NK-92 (cell line): ENCODE data around the gene MEI1.

Experiments
- DNase-seq: peaks from one replicate; lab custom pipeline; 2025; ENCODE audit not compliant: unreplicated experiment; lab: John Stamatoyannopoulos, UW

MEI1 gene

DNA sequence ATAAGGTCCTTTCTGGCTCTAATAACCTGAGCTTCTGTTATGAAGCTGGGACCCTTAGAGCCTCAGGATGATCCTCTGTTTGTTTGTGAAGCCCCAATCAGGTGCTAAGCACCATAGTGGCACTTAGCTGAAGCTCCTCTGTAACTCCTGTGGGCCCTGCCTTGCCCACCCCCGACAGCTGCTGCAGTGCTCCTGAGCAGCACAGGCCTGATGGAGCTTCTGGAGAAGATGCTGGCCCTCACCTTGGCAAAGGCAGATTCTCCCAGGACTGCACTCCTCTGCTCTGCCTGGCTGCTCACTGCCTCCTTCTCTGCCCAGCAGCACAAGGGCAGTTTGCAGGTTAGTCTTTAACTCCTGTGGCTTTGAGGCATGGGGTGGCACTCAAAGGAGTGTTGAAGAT is 82.2 kb downstream of the MEI1 start:
- DNase-seq, result no peak

DNA sequence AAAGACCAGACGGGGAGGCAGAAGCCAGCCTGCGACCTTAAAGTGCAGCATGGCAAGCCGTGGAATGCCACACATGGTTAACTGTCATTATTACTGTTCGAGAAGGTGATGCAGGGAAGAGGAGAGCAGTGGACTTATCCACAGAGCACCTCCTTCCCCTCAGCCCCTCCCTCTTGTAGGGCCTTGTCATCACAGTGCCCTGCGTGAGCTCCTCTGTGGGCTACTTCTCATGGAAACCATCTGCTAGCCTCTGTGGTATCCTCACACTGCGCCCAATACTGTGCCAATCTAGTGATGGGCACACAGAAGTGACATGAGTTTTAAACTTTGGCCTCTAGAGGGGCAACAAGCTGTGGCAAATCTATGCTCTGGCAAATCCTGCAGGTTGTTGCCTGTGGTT is 83.0 kb downstream of the MEI1 start:
- no peak for DNase-seq

GRCh38 chr22:41782751-41783150 is 83.4 kb downstream of the MEI1 start:
- DNase-seq, result no peak

DNA sequence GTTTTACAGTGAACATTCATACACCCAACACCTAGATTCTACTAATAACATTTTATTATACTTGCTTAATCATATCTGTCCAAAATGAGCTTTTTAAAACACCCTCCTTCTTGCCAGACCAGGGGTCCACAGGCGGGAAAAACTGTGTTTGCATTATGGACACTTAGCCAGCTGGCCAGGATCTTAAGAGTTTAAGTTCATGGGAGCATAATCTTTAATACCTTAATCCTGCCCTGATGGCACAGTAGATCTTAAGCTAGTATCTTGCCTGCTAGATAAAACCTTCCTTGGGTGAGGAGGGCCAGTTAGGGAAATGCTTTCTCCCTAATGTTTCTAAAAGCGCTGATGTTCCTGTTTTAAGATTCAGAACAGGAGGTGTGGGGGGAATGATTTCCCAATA is 88.0 kb downstream of the MEI1 start:
- no peak for DNase-seq

GRCh38 chr22:41793871-41794270 is 94.6 kb downstream of the MEI1 start:
- DNase-seq, result no peak

- DNase-seq, result no peak
Measured at GRCh38 chr22:41798736-41799135, 99.4 kb downstream of the MEI1 start.

GRCh38 chr22:41799486-41800347 is 100.4 kb downstream of the MEI1 start:
- no peak for DNase-seq

DNA sequence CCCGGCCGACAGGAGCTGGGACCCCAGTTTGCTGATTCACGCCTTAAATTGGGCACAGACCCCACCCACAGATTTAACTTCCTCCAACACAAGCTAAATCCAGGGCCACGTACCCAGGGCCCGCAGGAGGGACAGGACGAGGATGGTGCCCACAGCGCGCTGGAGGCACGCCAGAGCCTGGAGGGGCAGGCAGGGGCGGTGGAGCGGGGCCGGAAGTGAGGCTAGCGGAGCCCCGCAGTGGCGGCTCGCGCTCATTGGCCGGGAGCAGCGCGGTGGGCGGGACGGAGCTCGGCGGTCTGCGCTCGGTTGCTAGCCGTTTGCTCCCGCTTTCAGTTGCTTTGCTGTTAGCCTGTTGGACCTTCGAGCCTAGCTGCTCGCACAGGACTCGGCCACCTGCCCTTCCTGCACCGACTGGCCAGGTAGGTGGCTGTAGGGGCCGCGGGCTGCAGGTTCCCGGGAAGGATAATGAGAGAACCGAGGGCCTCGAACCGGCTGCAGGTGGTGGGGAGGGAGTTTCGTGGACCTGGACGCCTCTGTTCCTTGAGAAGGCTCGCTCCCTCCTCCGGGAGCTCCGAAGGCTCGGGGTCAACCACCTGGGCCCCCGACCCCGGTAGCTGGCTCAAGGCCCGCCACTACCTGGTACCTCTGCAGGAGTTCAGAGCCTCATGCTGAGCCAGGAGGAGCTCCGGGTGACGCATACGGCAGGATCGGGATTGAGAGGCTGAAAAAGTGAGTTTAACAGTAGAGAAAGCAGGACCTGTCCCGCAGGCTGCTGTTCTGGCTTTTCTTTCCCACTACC is 101.2 kb downstream of the MEI1 start, which contains the start of gene CCDC134:
TSS of gene CCDC134 (plus strand) at position 332 of the 799 bp plus-strand sequence. CDS start 8,212 bp downstream, outside the sequence.
- peak; percentile 37 for DNase-seq

- DNase-seq, result no peak
Measured at GRCh38 chr22:41801147-41801819, 102.0 kb downstream of the MEI1 start.

- no peak for DNase-seq
Measured at GRCh38 chr22:41801886-41802285, 102.6 kb downstream of the MEI1 start.

DNA sequence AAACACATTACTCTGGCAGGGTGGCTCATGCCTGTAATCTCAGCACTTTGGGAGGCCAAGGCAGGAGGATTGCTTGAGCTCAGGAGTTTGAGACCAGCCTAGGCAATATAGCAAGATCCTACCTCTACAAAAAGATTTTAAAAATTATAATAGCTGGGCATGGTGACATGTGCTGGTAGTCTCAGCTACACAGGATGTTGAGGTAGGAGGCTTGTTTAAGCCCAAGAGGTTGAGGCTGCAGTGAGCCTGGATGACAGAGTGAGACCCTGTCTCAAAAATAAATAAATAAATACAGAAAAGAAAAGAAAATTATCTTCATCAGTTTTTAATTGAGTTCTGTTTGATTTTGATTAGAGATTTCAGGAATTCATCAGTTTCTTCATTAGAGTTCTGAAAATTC is 106.3 kb downstream of the MEI1 start:
- no peak for DNase-seq

- DNase-seq, result no peak
Measured at GRCh38 chr22:41808400-41808799, 109.1 kb downstream of the MEI1 start.

DNA sequence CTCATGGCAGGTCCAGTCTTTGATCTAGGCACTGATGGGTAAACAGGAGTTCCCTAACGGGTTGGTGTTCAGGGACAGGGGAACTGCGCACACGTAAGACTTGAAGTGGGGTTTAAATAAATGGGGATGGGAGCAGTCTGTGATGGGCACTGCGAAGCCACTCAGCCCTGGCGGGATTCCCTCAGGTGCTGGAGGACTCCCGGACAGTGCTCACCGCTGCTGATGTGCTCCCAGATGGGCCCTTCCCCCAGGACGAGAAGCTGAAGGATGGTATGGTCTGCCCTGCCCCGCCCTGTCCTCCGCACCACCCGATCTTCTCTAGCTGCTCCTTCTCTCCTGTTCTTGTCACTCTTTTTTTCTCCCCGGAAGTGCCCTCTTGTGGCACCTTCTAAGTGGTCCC is 110.7 kb downstream of the MEI1 start:
- DNase-seq, result no peak

GRCh38 chr22:41812805-41813545 is 113.7 kb downstream of the MEI1 start:
- no peak for DNase-seq

- DNase-seq, result no peak
Measured at GRCh38 chr22:41813726-41814410, 114.6 kb downstream of the MEI1 start.

DNA sequence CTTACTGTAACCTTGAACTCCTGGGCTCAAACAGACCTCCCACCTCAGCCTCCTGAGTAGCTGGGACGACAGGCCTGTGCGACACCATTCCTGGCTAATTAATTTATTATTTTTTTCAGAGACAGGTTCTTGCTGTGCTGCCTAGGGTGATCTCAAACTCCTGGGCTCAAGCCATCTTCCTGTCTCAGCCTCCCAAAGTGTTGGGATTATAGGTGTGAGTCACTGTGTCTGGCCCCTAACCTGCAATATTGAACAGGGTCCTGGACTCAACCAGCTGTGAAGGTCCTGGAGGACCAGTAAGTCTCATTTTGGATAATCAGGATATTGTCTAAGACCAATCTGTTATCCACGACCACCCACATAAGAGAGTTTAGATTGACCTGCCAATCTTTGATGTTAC is 116.4 kb downstream of the MEI1 start:
- DNase-seq, result no peak

- DNase-seq, result no peak
Measured at GRCh38 chr22:41816241-41816640, 116.9 kb downstream of the MEI1 start.

- DNase-seq, result no peak
Measured at GRCh38 chr22:41816871-41817270, 117.6 kb downstream of the MEI1 start.

DNA sequence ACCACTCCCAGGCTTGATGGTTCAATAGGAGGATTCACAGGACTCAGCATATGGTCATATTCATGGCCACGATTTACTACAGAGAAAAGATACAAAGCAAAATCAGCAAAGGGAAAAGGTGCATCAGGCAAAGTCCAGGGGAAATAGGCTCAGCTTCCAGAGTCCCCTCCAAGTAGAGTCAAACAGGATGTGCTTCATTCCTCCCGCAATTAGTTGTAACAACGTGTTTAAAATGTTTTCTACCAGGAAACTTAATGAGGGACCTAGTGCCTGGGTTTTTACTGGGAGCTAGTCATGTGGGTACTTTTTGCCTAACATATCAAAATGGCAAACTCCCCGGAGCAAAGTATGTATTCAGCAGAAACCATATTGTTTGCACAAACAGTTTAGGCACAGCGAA is 118.7 kb downstream of the MEI1 start:
- no peak for DNase-seq

DNA sequence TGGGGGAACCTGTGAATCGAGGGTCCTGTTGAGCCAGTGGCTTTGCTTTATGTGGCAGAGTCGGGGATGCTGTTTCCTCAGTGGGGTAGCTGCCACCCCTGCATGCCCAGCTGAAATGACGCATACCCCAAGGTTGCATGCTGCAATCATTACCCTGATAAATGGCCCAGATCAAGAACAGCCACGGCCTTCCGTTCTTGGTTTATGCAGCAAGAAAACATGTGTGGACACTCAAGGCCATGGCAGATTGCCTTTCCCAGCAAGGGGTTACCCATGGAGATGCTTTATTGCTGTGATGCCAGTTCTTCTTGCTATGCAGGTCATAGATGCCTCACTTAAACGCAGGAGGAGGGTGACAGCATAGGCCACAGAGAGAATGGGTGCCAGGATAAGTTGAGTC is 119.3 kb downstream of the MEI1 start:
- DNase-seq, result no peak
